Measurements from ENCODE around the gene SQSTM1. TPM values are rescaled to one million over a fixed set of nuclear protein-coding genes. Genes with fewer than 3 reads are reported as not detected.

Gene SQSTM1
- total and polyA plus RNA-seq, 12 donors = 258 to 2,312 (median 660) TPM

DNA sequence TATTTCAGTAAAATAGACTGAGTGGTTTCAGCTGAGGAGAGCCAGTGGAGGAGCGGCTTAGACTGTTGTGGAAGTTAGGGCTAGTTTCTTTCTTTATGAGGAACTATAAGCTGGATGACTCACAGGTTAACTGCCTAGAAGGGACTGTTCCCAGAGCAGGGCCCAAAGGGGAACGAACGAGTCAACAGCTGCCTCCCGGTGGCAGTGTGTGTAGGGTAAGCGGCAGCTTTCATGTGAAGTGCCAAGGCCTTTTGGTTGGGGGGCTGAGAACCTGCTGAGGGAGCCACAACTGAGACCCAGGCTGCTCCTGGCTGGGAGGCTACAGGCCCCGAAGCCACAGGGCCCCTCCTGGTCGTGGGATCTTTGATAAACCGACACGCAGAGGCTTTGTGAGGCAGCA is 7.0 kb downstream of the SQSTM1 start:
- peaks cover 32 to 61% of the 10 kb centered on the region in 2 donors for H3K4me1 ChIP-seq (replicated peaks in 1 of 2)
- peak overlapping the region in 3 of 5 donors; percentile 47 to 79 (median 53) for H3K27ac ChIP-seq
- no peaks in the 10 kb centered on the region for H3K27me3 ChIP-seq
- H3K9me3 ChIP-seq (replicated peaks in 1 of 3) = no peaks in the 10 kb centered on the region
- peak overlapping the region in 1 of 4 donors; percentile 7 for H3K4me3 ChIP-seq
- peaks cover 0 to 100% of the 10 kb centered on the region in 2 donors for H3K36me3 ChIP-seq (replicated peaks in 1 of 2)
- DNase-seq = peak; percentile 51 to 78 (median 68)
- intact Hi-C loops (cut with DNase I) = loop anchor here in 1 of 2 donors (10.0 kb wide), 1 partner anchor 77 kb away; the partner anchor contains the start of gene TBC1D9B
- TF ChIP-seq, protein P1, sequence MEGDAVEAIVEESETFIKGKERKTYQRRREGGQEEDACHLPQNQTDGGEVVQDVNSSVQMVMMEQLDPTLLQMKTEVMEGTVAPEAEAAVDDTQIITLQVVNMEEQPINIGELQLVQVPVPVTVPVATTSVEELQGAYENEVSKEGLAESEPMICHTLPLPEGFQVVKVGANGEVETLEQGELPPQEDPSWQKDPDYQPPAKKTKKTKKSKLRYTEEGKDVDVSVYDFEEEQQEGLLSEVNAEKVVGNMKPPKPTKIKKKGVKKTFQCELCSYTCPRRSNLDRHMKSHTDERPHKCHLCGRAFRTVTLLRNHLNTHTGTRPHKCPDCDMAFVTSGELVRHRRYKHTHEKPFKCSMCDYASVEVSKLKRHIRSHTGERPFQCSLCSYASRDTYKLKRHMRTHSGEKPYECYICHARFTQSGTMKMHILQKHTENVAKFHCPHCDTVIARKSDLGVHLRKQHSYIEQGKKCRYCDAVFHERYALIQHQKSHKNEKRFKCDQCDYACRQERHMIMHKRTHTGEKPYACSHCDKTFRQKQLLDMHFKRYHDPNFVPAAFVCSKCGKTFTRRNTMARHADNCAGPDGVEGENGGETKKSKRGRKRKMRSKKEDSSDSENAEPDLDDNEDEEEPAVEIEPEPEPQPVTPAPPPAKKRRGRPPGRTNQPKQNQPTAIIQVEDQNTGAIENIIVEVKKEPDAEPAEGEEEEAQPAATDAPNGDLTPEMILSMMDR (IDR thresholded peaks at IDR 0.05) = no peak
- peak in 1 of 2 donors; percentile 25 for TF ChIP-seq POLR2A (IDR thresholded peaks at IDR 0.05)
- WGBS, 4 donors = 37 to 47% (median 44%) methylated on average over 6 to 9 of the region's 9 CpGs

DNA sequence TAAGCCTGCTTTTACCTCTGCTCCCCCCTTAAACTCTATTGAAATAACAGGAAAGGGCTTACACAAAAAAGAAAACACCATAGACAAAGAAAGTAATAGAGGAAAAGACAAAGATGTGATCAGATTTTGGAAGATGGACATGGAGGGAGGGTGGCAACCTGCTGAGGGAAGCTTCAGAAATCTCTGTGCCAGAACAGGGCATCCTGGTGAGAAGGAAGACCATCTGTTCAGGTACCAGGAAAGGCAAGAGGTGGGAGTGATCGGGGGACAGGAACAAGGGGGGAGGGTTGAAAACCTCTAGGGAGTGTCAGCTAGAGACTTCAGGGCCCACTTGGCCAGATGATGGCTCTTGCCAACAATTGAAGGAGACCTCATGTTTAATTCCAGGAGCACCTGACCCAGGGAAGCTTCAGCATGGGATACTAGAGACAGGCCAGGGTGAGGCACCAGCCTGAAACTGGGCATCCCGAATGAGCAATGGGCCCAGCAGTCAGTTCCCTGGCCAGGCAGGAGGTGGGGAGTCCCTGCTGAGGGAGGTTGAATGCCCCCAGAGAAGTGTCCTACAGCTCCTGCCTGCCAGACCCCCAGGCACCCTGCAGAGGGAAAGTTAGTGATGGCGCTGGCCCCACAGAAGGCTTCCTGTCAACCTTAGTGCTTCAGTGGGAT is 8.2 kb downstream of the SQSTM1 start:
- no peaks in the 10 kb centered on the region for H3K9me3 ChIP-seq (replicated peaks in 1 of 3)
- intact Hi-C loops (cut with DNase I) = loop anchor here in 1 of 2 donors (10.0 kb wide), 1 partner anchor 76 kb away; the partner anchor contains the start of gene TBC1D9B
- no peaks in the 10 kb centered on the region for H3K27me3 ChIP-seq
- H3K27ac ChIP-seq = peak overlapping the region in 3 of 5 donors; percentile 40 to 53 (median 43)
- 93 to 95% (median 93%) methylated on average over 3 of the region's 3 CpGs for WGBS, 4 donors
- peaks cover 0 to 100% of the 10 kb centered on the region in 2 donors for H3K36me3 ChIP-seq (replicated peaks in 1 of 2)
- peaks cover 20 to 54% of the 10 kb centered on the region in 2 donors for H3K4me1 ChIP-seq (replicated peaks in 1 of 2)
- TF ChIP-seq, protein P1 (IDR thresholded peaks at IDR 0.05) = no peak
- no peak for TF ChIP-seq POLR2A (IDR thresholded peaks at IDR 0.05)
- DNase-seq = peak in 2 of 7 donors; percentile 22 to 28
- no peak overlapping the region for H3K4me3 ChIP-seq

DNA sequence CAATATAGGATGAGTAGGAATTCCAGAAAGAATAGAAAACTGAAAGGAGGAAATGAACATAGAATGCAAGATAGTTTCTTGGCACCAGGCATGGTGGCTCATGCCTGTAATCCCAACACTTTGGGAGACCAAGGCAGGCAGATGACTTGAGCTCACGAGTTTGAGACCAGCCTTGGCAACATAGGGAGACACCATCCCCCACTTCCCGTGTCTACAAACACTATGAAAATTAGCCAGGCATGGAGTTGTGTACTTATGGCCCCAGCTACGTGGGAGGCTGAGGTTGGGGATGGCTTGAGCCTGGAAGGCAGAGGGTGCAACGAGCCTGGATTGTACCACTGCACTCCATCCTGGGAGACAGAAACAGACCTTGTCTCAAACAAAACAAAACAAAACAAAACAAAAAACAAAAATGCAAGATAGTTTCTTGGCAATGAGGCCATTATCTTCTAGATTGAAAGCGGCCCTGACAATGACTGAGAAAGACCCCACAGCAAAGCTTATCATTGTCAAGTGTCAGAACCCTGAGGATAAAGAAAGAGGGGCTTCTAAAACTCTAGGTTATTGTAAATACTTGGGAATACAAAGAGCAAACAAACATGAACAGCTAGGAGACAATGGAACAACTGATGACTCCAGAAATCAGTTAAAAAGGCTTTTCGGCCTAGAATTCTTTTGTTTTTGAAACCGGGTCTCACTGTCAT is 9.2 kb downstream of the SQSTM1 start:
- TF ChIP-seq, protein P1 (IDR thresholded peaks at IDR 0.05) = no peak
- TF ChIP-seq POLR2A (IDR thresholded peaks at IDR 0.05) = no peak
- H3K27ac ChIP-seq = no peak overlapping the region
- H3K36me3 ChIP-seq (replicated peaks in 1 of 2) = peaks cover 0 to 96% of the 10 kb centered on the region in 2 donors
- DNase-seq = peak in 1 of 7 donors; percentile 17
- intact Hi-C loops (cut with DNase I) = loop anchor here in 1 of 2 donors (10.0 kb wide), 1 partner anchor 75 kb away; the partner anchor contains the start of gene TBC1D9B
- H3K4me3 ChIP-seq = no peak overlapping the region
- no peaks in the 10 kb centered on the region for H3K9me3 ChIP-seq (replicated peaks in 1 of 3)
- H3K4me1 ChIP-seq (replicated peaks in 1 of 2) = peaks cover 10 to 44% of the 10 kb centered on the region in 2 donors
- H3K27me3 ChIP-seq = no peaks in the 10 kb centered on the region
- WGBS, 4 donors = 89 to 92% (median 90%) methylated on average over 7 of the region's 7 CpGs

DNA sequence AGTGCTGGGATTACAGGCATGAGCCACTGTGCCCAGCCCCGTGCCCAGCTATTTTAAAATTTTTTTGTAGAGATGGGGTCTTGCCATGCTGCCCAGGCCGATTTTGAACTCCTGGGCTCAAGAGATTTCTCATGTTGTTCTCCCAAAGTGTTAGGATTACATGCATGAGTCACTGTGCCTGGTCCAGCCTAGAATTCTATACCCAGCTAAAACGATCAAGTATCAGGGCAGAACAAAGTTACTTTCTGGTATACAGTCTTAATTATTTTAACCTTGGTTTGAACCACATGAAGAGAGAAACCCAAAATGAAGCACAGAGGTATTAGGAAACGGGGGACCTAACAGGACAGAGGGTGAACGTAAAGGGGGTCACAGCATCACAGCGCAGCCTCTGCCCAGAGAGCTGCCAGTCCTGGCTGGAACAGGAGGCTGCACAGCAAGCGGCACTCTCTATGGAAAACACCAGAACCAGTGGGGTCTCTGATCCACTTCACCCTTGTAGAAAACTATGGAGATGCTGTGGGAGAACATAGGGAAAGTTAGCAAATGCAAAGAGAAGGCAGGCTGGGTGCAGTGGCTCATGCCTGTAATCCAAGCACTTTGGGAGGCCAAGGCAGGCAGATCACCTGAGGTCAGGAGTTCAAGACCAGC is 10.2 kb downstream of the SQSTM1 start:
- 93 to 96% (median 94%) methylated on average over 7 of the region's 7 CpGs for WGBS, 4 donors
- Histone ChIP-seq H3K9me3 (replicated peaks in 1 of 3) (no peaks in the 10 kb centered on the region), H3K27me3 (no peaks in the 10 kb centered on the region), H3K4me3 (no peak overlapping the region), H3K36me3 (replicated peaks in 1 of 2) (peaks cover 0 to 96% of the 10 kb centered on the region in 2 donors), H3K4me1 (replicated peaks in 1 of 2) (peaks cover 9 to 34% of the 10 kb centered on the region in 2 donors), H3K27ac (peak overlapping the region in 1 of 5 donors; percentile 21)
- intact Hi-C loops (cut with DNase I) = no loop called here
- no peak for TF ChIP-seq POLR2A (IDR thresholded peaks at IDR 0.05)
- TF ChIP-seq, protein P1 (IDR thresholded peaks at IDR 0.05) = no peak
- DNase-seq = peak in 1 of 7 donors; percentile 22

All from adrenal gland (tissue), 12 donors.